ENCODE data around the gene SLC26A1.

- TF ChIP-seq EZH2 (IDR thresholded peaks at IDR 0.05; ENCODE audit: insufficient read depth, poor library complexity, severe bottlenecking) (no peak), EZH2phosphoT487 (IDR thresholded peaks at IDR 0.05; ENCODE audit: insufficient read depth, low read depth) (no peak)
Observed at GRCh38 chr4:946103-946450, 47.1 kb downstream of the SLC26A1 start.
